ENCODE measurements around the gene ST8SIA5.
"Not testable (repeated sequence)": the region's sequence is repeated elsewhere in the genome, so short reads cannot be mapped to it uniquely, and the experiment has no call there.

The ST8SIA5 gene

GRCh38 chr18:46756559-46757201, at the start of gene ST8SIA5:
Gene ST8SIA5, minus strand, starts transcription at chr18:46757053. Its CDS starts 545 bp downstream, at chr18:46756508.
- no peak for DNase-seq (ENCODE audit: low read depth, low spot score)
- H3K4me3 ChIP-seq (ENCODE audit: low read length) = peak within 1 kb of the TSS; percentile 55; the same call in 1 of the 2 replicates
- H3K4me1 ChIP-seq (ENCODE audit: control insufficient read depth, insufficient read depth, low read length) = peaks cover 4% of the 10 kb centered on the region
- no peak within 1 kb of the TSS for H3K27ac ChIP-seq (ENCODE audit: low read length)
- H3K9me3 ChIP-seq (ENCODE audit: control insufficient read depth, insufficient read depth, low read length) = no peaks in the 10 kb centered on the region
- no peaks in the 10 kb centered on the region for H3K36me3 ChIP-seq (ENCODE audit: control insufficient read depth, insufficient read depth, low read length)
- H3K27me3 ChIP-seq (ENCODE audit: control insufficient read depth, insufficient read depth, low read length) = peaks cover 16% of the 10 kb centered on the region; the same call in 1 of the 2 replicates
- WGBS (ENCODE audit: insufficient coverage, insufficient read length) = no CpG with 5 or more reads among the region's 74 CpGs

- H3K27ac ChIP-seq (ENCODE audit: low read length); H3K4me1 ChIP-seq (ENCODE audit: control insufficient read depth, insufficient read depth, low read length); H3K36me3 ChIP-seq (ENCODE audit: control insufficient read depth, insufficient read depth, low read length); H3K9me3 ChIP-seq (ENCODE audit: control insufficient read depth, insufficient read depth, low read length); H3K4me3 ChIP-seq (ENCODE audit: low read length); H3K27me3 ChIP-seq (ENCODE audit: control insufficient read depth, insufficient read depth, low read length); DNase-seq (ENCODE audit: low read depth, low spot score): not testable (repeated sequence)
- WGBS (ENCODE audit: insufficient coverage, insufficient read length) = no CpG with 5 or more reads among the region's 6 CpGs
These were observed 39.1 kb upstream of the ST8SIA5 start for GRCh38 chr18:46795945-46796344.

GRCh38 chr18:46794607-46795006, 37.8 kb upstream of the ST8SIA5 start:
- Histone ChIP-seq H3K4me3 (ENCODE audit: low read length) (no peak overlapping the region), H3K36me3 (ENCODE audit: control insufficient read depth, insufficient read depth, low read length) (no peaks in the 10 kb centered on the region), H3K27ac (ENCODE audit: low read length) (no peak overlapping the region), H3K4me1 (ENCODE audit: control insufficient read depth, insufficient read depth, low read length) (no peaks in the 10 kb centered on the region), H3K27me3 (ENCODE audit: control insufficient read depth, insufficient read depth, low read length) (no peaks in the 10 kb centered on the region), H3K9me3 (ENCODE audit: control insufficient read depth, insufficient read depth, low read length) (no peaks in the 10 kb centered on the region)
- WGBS (ENCODE audit: insufficient coverage, insufficient read length) = no CpG with 5 or more reads among the region's 1 CpG
- no peak for DNase-seq (ENCODE audit: low read depth, low spot score)

- H3K9me3 ChIP-seq (ENCODE audit: control insufficient read depth, insufficient read depth, low read length) = no peaks in the 10 kb centered on the region
- H3K27ac ChIP-seq (ENCODE audit: low read length) = no peak overlapping the region
- H3K27me3 ChIP-seq (ENCODE audit: control insufficient read depth, insufficient read depth, low read length) = no peaks in the 10 kb centered on the region
- no peak overlapping the region for H3K4me3 ChIP-seq (ENCODE audit: low read length)
- no peaks in the 10 kb centered on the region for H3K4me1 ChIP-seq (ENCODE audit: control insufficient read depth, insufficient read depth, low read length)
- no peaks in the 10 kb centered on the region for H3K36me3 ChIP-seq (ENCODE audit: control insufficient read depth, insufficient read depth, low read length)
- WGBS (ENCODE audit: insufficient coverage, insufficient read length) = no CpG with 5 or more reads among the region's 3 CpGs
- no peak for DNase-seq (ENCODE audit: low read depth, low spot score)
These were observed 36.7 kb upstream of the ST8SIA5 start for GRCh38 chr18:46793565-46793964.

GRCh38 chr18:46789088-46789487, 32.2 kb upstream of the ST8SIA5 start:
- no CpG with 5 or more reads among the region's 4 CpGs for WGBS (ENCODE audit: insufficient coverage, insufficient read length)
- H3K36me3 ChIP-seq (ENCODE audit: control insufficient read depth, insufficient read depth, low read length) = no peaks in the 10 kb centered on the region
- H3K4me3 ChIP-seq (ENCODE audit: low read length) = no peak overlapping the region
- no peaks in the 10 kb centered on the region for H3K9me3 ChIP-seq (ENCODE audit: control insufficient read depth, insufficient read depth, low read length)
- no peak for DNase-seq (ENCODE audit: low read depth, low spot score)
- H3K27ac ChIP-seq (ENCODE audit: low read length) = no peak overlapping the region
- no peaks in the 10 kb centered on the region for H3K27me3 ChIP-seq (ENCODE audit: control insufficient read depth, insufficient read depth, low read length)
- H3K4me1 ChIP-seq (ENCODE audit: control insufficient read depth, insufficient read depth, low read length) = no peaks in the 10 kb centered on the region

GRCh38 chr18:46787674-46788073, 30.8 kb upstream of the ST8SIA5 start:
- H3K4me3 ChIP-seq (ENCODE audit: low read length) = no peak overlapping the region
- H3K27ac ChIP-seq (ENCODE audit: low read length) = no peak overlapping the region
- WGBS (ENCODE audit: insufficient coverage, insufficient read length) = no CpG with 5 or more reads among the region's 3 CpGs
- H3K36me3 ChIP-seq (ENCODE audit: control insufficient read depth, insufficient read depth, low read length) = no peaks in the 10 kb centered on the region
- no peaks in the 10 kb centered on the region for H3K4me1 ChIP-seq (ENCODE audit: control insufficient read depth, insufficient read depth, low read length)
- H3K9me3 ChIP-seq (ENCODE audit: control insufficient read depth, insufficient read depth, low read length) = no peaks in the 10 kb centered on the region
- no peak for DNase-seq (ENCODE audit: low read depth, low spot score)
- H3K27me3 ChIP-seq (ENCODE audit: control insufficient read depth, insufficient read depth, low read length) = no peaks in the 10 kb centered on the region

- Histone ChIP-seq H3K36me3 (ENCODE audit: control insufficient read depth, insufficient read depth, low read length) (no peaks in the 10 kb centered on the region; the same call in 1 of the 2 replicates), H3K27me3 (ENCODE audit: control insufficient read depth, insufficient read depth, low read length) (no peaks in the 10 kb centered on the region), H3K9me3 (ENCODE audit: control insufficient read depth, insufficient read depth, low read length) (no peaks in the 10 kb centered on the region; the same call in 1 of the 2 replicates), H3K27ac (ENCODE audit: low read length) (no peak overlapping the region), H3K4me1 (ENCODE audit: control insufficient read depth, insufficient read depth, low read length) (peaks cover 7% of the 10 kb centered on the region), H3K4me3 (ENCODE audit: low read length) (no peak overlapping the region)
- DNase-seq (ENCODE audit: low read depth, low spot score) = no peak
- WGBS (ENCODE audit: insufficient coverage, insufficient read length) = no CpG with 5 or more reads among the region's 5 CpGs
These were observed 15.5 kb upstream of the ST8SIA5 start for GRCh38 chr18:46772357-46772756.

- H3K27ac ChIP-seq (ENCODE audit: low read length) = no peak overlapping the region
- no peak for DNase-seq (ENCODE audit: low read depth, low spot score)
- no CpG with 5 or more reads among the region's 3 CpGs for whole genome bisulfite sequencing (ENCODE audit: insufficient coverage, insufficient read length)
These were observed 14.3 kb upstream of the ST8SIA5 start for GRCh38 chr18:46771141-46771540.

GRCh38 chr18:46770708-46771107, 13.9 kb upstream of the ST8SIA5 start:
- Histone ChIP-seq H3K9me3 (ENCODE audit: control insufficient read depth, insufficient read depth, low read length) (no peaks in the 10 kb centered on the region), H3K27ac (ENCODE audit: low read length) (no peak overlapping the region), H3K4me3 (ENCODE audit: low read length) (no peak overlapping the region), H3K4me1 (ENCODE audit: control insufficient read depth, insufficient read depth, low read length) (peaks cover 7% of the 10 kb centered on the region), H3K36me3 (ENCODE audit: control insufficient read depth, insufficient read depth, low read length) (no peaks in the 10 kb centered on the region; the same call in 1 of the 2 replicates), H3K27me3 (ENCODE audit: control insufficient read depth, insufficient read depth, low read length) (no peaks in the 10 kb centered on the region)
- no CpG with 5 or more reads among the region's 2 CpGs for WGBS (ENCODE audit: insufficient coverage, insufficient read length)
- no peak for DNase-seq (ENCODE audit: low read depth, low spot score)

More at GRCh38 chr18:46771141-46771540, 14.3 kb upstream of the ST8SIA5 start:
- H3K36me3 ChIP-seq (ENCODE audit: control insufficient read depth, insufficient read depth, low read length) = no peaks in the 10 kb centered on the region; the same call in 1 of the 2 replicates
- H3K4me3 ChIP-seq (ENCODE audit: low read length) = no peak overlapping the region
- peaks cover 7% of the 10 kb centered on the region for H3K4me1 ChIP-seq (ENCODE audit: control insufficient read depth, insufficient read depth, low read length)
- H3K27me3 ChIP-seq (ENCODE audit: control insufficient read depth, insufficient read depth, low read length) = no peaks in the 10 kb centered on the region
- H3K9me3 ChIP-seq (ENCODE audit: control insufficient read depth, insufficient read depth, low read length) = no peaks in the 10 kb centered on the region

GRCh38 chr18:46768166-46768921, 11.5 kb upstream of the ST8SIA5 start:
- no peak for DNase-seq (ENCODE audit: low read depth, low spot score)
- H3K27ac ChIP-seq (ENCODE audit: low read length) = no peak overlapping the region
- H3K4me3 ChIP-seq (ENCODE audit: low read length) = no peak overlapping the region
- H3K27me3 ChIP-seq (ENCODE audit: control insufficient read depth, insufficient read depth, low read length) = no peaks in the 10 kb centered on the region
- WGBS (ENCODE audit: insufficient coverage, insufficient read length) = no CpG with 5 or more reads among the region's 9 CpGs
- H3K36me3 ChIP-seq (ENCODE audit: control insufficient read depth, insufficient read depth, low read length) = no peaks in the 10 kb centered on the region
- H3K4me1 ChIP-seq (ENCODE audit: control insufficient read depth, insufficient read depth, low read length) = peaks cover 7% of the 10 kb centered on the region
- H3K9me3 ChIP-seq (ENCODE audit: control insufficient read depth, insufficient read depth, low read length) = no peaks in the 10 kb centered on the region

Data from iPS DF 6.9 (cell line).